ENCODE results near the gene STAC3. TPM values are rescaled to one million over a fixed set of nuclear protein-coding genes. Genes with fewer than 3 reads are reported as not detected.

STAC3 gene
- total and polyA plus RNA-seq, 4 donors, result 0.19 to 1.3 (median 0.96) TPM

GRCh38 chr12:57255916-57256315 lies 4.9 kb upstream of the STAC3 start:
- H3K27me3 ChIP-seq (ENCODE audit: control insufficient read depth in 4 of 4, insufficient read depth in 4 of 4, low read length in 3 of 4), result no peaks in the 10 kb centered on the region
- H3K9me3 ChIP-seq (ENCODE audit: control insufficient read depth in 4 of 4, low read length in 3 of 4), result no peaks in the 10 kb centered on the region
- H3K4me3 ChIP-seq (ENCODE audit: low read depth in 1 of 3, low read length in 3 of 3), result no peak overlapping the region
- no peak overlapping the region for H3K27ac ChIP-seq (ENCODE audit: low read depth in 1 of 2, low read length in 2 of 2)
- WGBS, result 96% methylated on average over 6 of the region's 6 CpGs
- TF ChIP-seq HNF4G (IDR thresholded peaks at IDR 0.05), result no peak
- no peak for TF ChIP-seq GABPA (IDR thresholded peaks at IDR 0.05 in 1 of 2, conservative IDR thresholded peaks at IDR 0.05 in 1 of 2)
- no peak for TF ChIP-seq RAD21 (IDR thresholded peaks at IDR 0.05)
- no peak for TF ChIP-seq FOXA1 (IDR thresholded peaks at IDR 0.05)
- no peak for TF ChIP-seq ATF3 (IDR thresholded peaks at IDR 0.05)
- no peak for TF ChIP-seq TAF1 (conservative IDR thresholded peaks at IDR 0.05)
- no peak for TF ChIP-seq YY1 (IDR thresholded peaks at IDR 0.05)
- no peak overlapping the region for H3K9ac ChIP-seq (ENCODE audit: low read depth in 1 of 2, low read length in 2 of 2)
- peaks cover 4 to 29% (median 16%) of the 10 kb centered on the region in 4 donors for H3K4me1 ChIP-seq (ENCODE audit: control insufficient read depth in 4 of 4, insufficient read depth in 4 of 4, low read length in 3 of 4)
- DNase-seq (ENCODE audit: low spot score), result no peak
- peaks cover 2 to 32% (median 20%) of the 10 kb centered on the region in 4 donors for H3K36me3 ChIP-seq (ENCODE audit: control insufficient read depth in 4 of 4, insufficient read depth in 3 of 4, low read depth in 1 of 4, low read length in 3 of 4)

- H3K27ac ChIP-seq (ENCODE audit: low read depth in 1 of 2, low read length in 2 of 2), result no peak overlapping the region
- WGBS, result 92% methylated on average over 14 of the region's 14 CpGs
- peaks cover 2 to 17% (median 8%) of the 10 kb centered on the region in 4 donors for H3K4me1 ChIP-seq (ENCODE audit: control insufficient read depth in 4 of 4, insufficient read depth in 4 of 4, low read length in 3 of 4)
- DNase-seq (ENCODE audit: low spot score), result no peak
- H3K9ac ChIP-seq (ENCODE audit: low read depth in 1 of 2, low read length in 2 of 2), result no peak overlapping the region
- no peaks in the 10 kb centered on the region for H3K27me3 ChIP-seq (ENCODE audit: control insufficient read depth in 4 of 4, insufficient read depth in 4 of 4, low read length in 3 of 4)
- no peak for TF ChIP-seq HNF4G (IDR thresholded peaks at IDR 0.05)
- TF ChIP-seq GABPA (IDR thresholded peaks at IDR 0.05 in 1 of 2, conservative IDR thresholded peaks at IDR 0.05 in 1 of 2), result no peak
- peaks cover 2 to 31% (median 20%) of the 10 kb centered on the region in 4 donors for H3K36me3 ChIP-seq (ENCODE audit: control insufficient read depth in 4 of 4, insufficient read depth in 3 of 4, low read depth in 1 of 4, low read length in 3 of 4)
- H3K9me3 ChIP-seq (ENCODE audit: control insufficient read depth in 4 of 4, low read length in 3 of 4), result no peaks in the 10 kb centered on the region
- H3K4me3 ChIP-seq (ENCODE audit: low read depth in 1 of 3, low read length in 3 of 3), result no peak overlapping the region
Measured at GRCh38 chr12:57254506-57255280, 3.7 kb upstream of the STAC3 start.

GRCh38 chr12:57250541-57250940 lies 446 bp downstream of the STAC3 start:
- TF ChIP-seq ZBTB33 (IDR thresholded peaks at IDR 0.05) (no peak), ATF3 (IDR thresholded peaks at IDR 0.05) (no peak), REST (IDR thresholded peaks at IDR 0.05) (no peak), NR2F2 (IDR thresholded peaks at IDR 0.05) (no peak), CTCF (IDR thresholded peaks at IDR 0.05; ENCODE audit: low read depth, low read length, missing input control) (no peak), FOXA1 (IDR thresholded peaks at IDR 0.05) (no peak), TAF1 (conservative IDR thresholded peaks at IDR 0.05) (no peak), JUND (IDR thresholded peaks at IDR 0.05) (no peak), YY1 (IDR thresholded peaks at IDR 0.05) (no peak), SP1 (IDR thresholded peaks at IDR 0.05) (no peak), EGR1 (IDR thresholded peaks at IDR 0.05; ENCODE audit: low read depth in 2 of 2) (no peak), GABPA (IDR thresholded peaks at IDR 0.05 in 1 of 2, conservative IDR thresholded peaks at IDR 0.05 in 1 of 2) (no peak), RAD21 (IDR thresholded peaks at IDR 0.05) (no peak), FOXA2 (IDR thresholded peaks at IDR 0.05) (no peak), HNF4A (conservative IDR thresholded peaks at IDR 0.05) (no peak), HNF4G (IDR thresholded peaks at IDR 0.05) (no peak), MAX (IDR thresholded peaks at IDR 0.05) (no peak), RXRA (IDR thresholded peaks at IDR 0.05) (no peak)
- no peaks in the 10 kb centered on the region for H3K9me3 ChIP-seq (ENCODE audit: control insufficient read depth in 4 of 4, low read length in 3 of 4)
- peaks cover 0 to 10% (median 4%) of the 10 kb centered on the region in 4 donors for H3K36me3 ChIP-seq (ENCODE audit: control insufficient read depth in 4 of 4, insufficient read depth in 3 of 4, low read depth in 1 of 4, low read length in 3 of 4)
- H3K4me3 ChIP-seq (ENCODE audit: low read depth in 1 of 3, low read length in 3 of 3), result no peak overlapping the region
- no peaks in the 10 kb centered on the region for H3K27me3 ChIP-seq (ENCODE audit: control insufficient read depth in 4 of 4, insufficient read depth in 4 of 4, low read length in 3 of 4)
- no peak for DNase-seq (ENCODE audit: low spot score)
- no peaks in the 10 kb centered on the region for H3K4me1 ChIP-seq (ENCODE audit: control insufficient read depth in 4 of 4, insufficient read depth in 4 of 4, low read length in 3 of 4)
- no peak overlapping the region for H3K27ac ChIP-seq (ENCODE audit: low read depth in 1 of 2, low read length in 2 of 2)
- 94% methylated on average over 3 of the region's 3 CpGs for WGBS
- H3K9ac ChIP-seq (ENCODE audit: low read depth in 1 of 2, low read length in 2 of 2), result no peak overlapping the region
